NCI-H345 treated with DMSO at 0.1 percent for 48 hours (cell line): ENCODE results near the gene CISTR.
A peak's percentile ranks its signal among the peaks of the same experiment; 100 is the strongest.

Source experiments
- DNase-seq: peaks from one replicate; lab custom pipeline; 2025; ENCODE audit not compliant: unreplicated experiment; lab: John Stamatoyannopoulos, UW

The CISTR gene

GRCh38 chr12:53744130-53744441, 7.7 kb downstream of the CISTR start:
- no peak for DNase-seq

GRCh38 chr12:53743266-53744129, 8.3 kb downstream of the CISTR start:
- DNase-seq: peak; percentile 59

- DNase-seq: no peak
Observed at GRCh38 chr12:53740130-53740491, 11.7 kb downstream of the CISTR start.

GRCh38 chr12:53739214-53740129, 12.3 kb downstream of the CISTR start:
- no peak for DNase-seq

GRCh38 chr12:53738406-53739213, 13.2 kb downstream of the CISTR start:
- DNase-seq: no peak

GRCh38 chr12:53737951-53738405, 13.8 kb downstream of the CISTR start:
- no peak for DNase-seq

- DNase-seq: no peak
Observed at GRCh38 chr12:53737093-53737808, 14.5 kb downstream of the CISTR start.

GRCh38 chr12:53736592-53736991, 15.2 kb downstream of the CISTR start:
- no peak for DNase-seq

GRCh38 chr12:53735556-53735955, 16.2 kb downstream of the CISTR start:
- no peak for DNase-seq

- DNase-seq: no peak
Observed at GRCh38 chr12:53734425-53734824, 17.4 kb downstream of the CISTR start.

GRCh38 chr12:53733807-53734200, 18.0 kb downstream of the CISTR start:
- DNase-seq: no peak

- no peak for DNase-seq
Observed at GRCh38 chr12:53733051-53733806, 18.6 kb downstream of the CISTR start.

GRCh38 chr12:53729644-53730043, 22.1 kb downstream of the CISTR start:
- DNase-seq: no peak

GRCh38 chr12:53728206-53728605, 23.6 kb downstream of the CISTR start:
- no peak for DNase-seq

GRCh38 chr12:53727310-53728041, 24.3 kb downstream of the CISTR start, which contains the start of gene CALCOCO1:
Gene CALCOCO1 (minus strand): TSS chr12:53727452. CDS start chr12:53725242, 2,210 bp downstream.
- peak; percentile 98 for DNase-seq

GRCh38 chr12:53726946-53727309, 24.9 kb downstream of the CISTR start:
- no peak for DNase-seq

GRCh38 chr12:53726341-53726740, 25.4 kb downstream of the CISTR start:
- DNase-seq: no peak

- no peak for DNase-seq
Observed at GRCh38 chr12:53725824-53726223, 26.0 kb downstream of the CISTR start.

GRCh38 chr12:53722450-53723041, 29.2 kb downstream of the CISTR start:
- no peak for DNase-seq
